ENCODE measurements around the gene NUDT5.
A peak's percentile ranks its signal among the peaks of the same experiment; 100 is the strongest.

Gene NUDT5

GRCh38 chr10:12218991-12219390 is 23.3 kb upstream of the NUDT5 start:
- TF ChIP-seq ZNF274 (IDR thresholded peaks at IDR 0.05; ENCODE audit: low read depth, low read length) = no peak
- H3K4me3 ChIP-seq (ENCODE audit: low read length) = no peak overlapping the region

GRCh38 chr10:12214763-12215218 is 19.1 kb upstream of the NUDT5 start:
- no peak for TF ChIP-seq ZNF274 (IDR thresholded peaks at IDR 0.05; ENCODE audit: low read depth, low read length)
- H3K4me3 ChIP-seq (ENCODE audit: low read length) = no peak overlapping the region

GRCh38 chr10:12214093-12214492 is 18.4 kb upstream of the NUDT5 start:
- H3K4me3 ChIP-seq (ENCODE audit: low read length) = no peak overlapping the region
- no peak for TF ChIP-seq ZNF274 (IDR thresholded peaks at IDR 0.05; ENCODE audit: low read depth, low read length)

- H3K4me3 ChIP-seq (ENCODE audit: low read length) = no peak overlapping the region
- TF ChIP-seq ZNF274 (IDR thresholded peaks at IDR 0.05; ENCODE audit: low read depth, low read length) = no peak
Observed at GRCh38 chr10:12213621-12214020, 17.9 kb upstream of the NUDT5 start.

- H3K4me3 ChIP-seq (ENCODE audit: low read length) = no peak overlapping the region
- no peak for TF ChIP-seq ZNF274 (IDR thresholded peaks at IDR 0.05; ENCODE audit: low read depth, low read length)
Observed at GRCh38 chr10:12212454-12212853, 16.8 kb upstream of the NUDT5 start.

GRCh38 chr10:12208460-12208859 is 12.8 kb upstream of the NUDT5 start:
- no peak for TF ChIP-seq ZNF274 (IDR thresholded peaks at IDR 0.05; ENCODE audit: low read depth, low read length)
- H3K4me3 ChIP-seq (ENCODE audit: low read length) = no peak overlapping the region

- TF ChIP-seq ZNF274 (IDR thresholded peaks at IDR 0.05; ENCODE audit: low read depth, low read length) = no peak
- H3K4me3 ChIP-seq (ENCODE audit: low read length) = no peak overlapping the region
Observed at GRCh38 chr10:12207114-12207513, 11.4 kb upstream of the NUDT5 start.

GRCh38 chr10:12205082-12205481 is 9.4 kb upstream of the NUDT5 start:
- H3K4me3 ChIP-seq (ENCODE audit: low read length) = no peak overlapping the region
- TF ChIP-seq ZNF274 (IDR thresholded peaks at IDR 0.05; ENCODE audit: low read depth, low read length) = no peak

- TF ChIP-seq ZNF274 (IDR thresholded peaks at IDR 0.05; ENCODE audit: low read depth, low read length) = no peak
- H3K4me3 ChIP-seq (ENCODE audit: low read length) = no peak overlapping the region
Observed at GRCh38 chr10:12202226-12202625, 6.5 kb upstream of the NUDT5 start.

- TF ChIP-seq ZNF274 (IDR thresholded peaks at IDR 0.05; ENCODE audit: low read depth, low read length) = no peak
- no peak overlapping the region for H3K4me3 ChIP-seq (ENCODE audit: low read length)
Observed at GRCh38 chr10:12201543-12201942, 5.9 kb upstream of the NUDT5 start.

GRCh38 chr10:12200850-12201249 is 5.2 kb upstream of the NUDT5 start:
- no peak overlapping the region for H3K4me3 ChIP-seq (ENCODE audit: low read length)
- TF ChIP-seq ZNF274 (IDR thresholded peaks at IDR 0.05; ENCODE audit: low read depth, low read length) = no peak

GRCh38 chr10:12198156-12198555 is 2.5 kb upstream of the NUDT5 start:
- TF ChIP-seq ZNF274 (IDR thresholded peaks at IDR 0.05; ENCODE audit: low read depth, low read length) = no peak
- no peak overlapping the region for H3K4me3 ChIP-seq (ENCODE audit: low read length)

- no peak for TF ChIP-seq ZNF274 (IDR thresholded peaks at IDR 0.05; ENCODE audit: low read depth, low read length)
- peak overlapping the region; percentile 94 for H3K4me3 ChIP-seq (ENCODE audit: low read length)
Observed at GRCh38 chr10:12196531-12197211, 980 bp upstream of the NUDT5 start.

GRCh38 chr10:12195281-12195602 is 449 bp downstream of the NUDT5 start:
- peak overlapping the region; percentile 94 for H3K4me3 ChIP-seq (ENCODE audit: low read length)
- no peak for TF ChIP-seq ZNF274 (IDR thresholded peaks at IDR 0.05; ENCODE audit: low read depth, low read length)

- TF ChIP-seq ZNF274 (IDR thresholded peaks at IDR 0.05; ENCODE audit: low read depth, low read length) = no peak
- H3K4me3 ChIP-seq (ENCODE audit: low read length) = peak overlapping the region; percentile 94
Observed at GRCh38 chr10:12194752-12195271, 879 bp downstream of the NUDT5 start.

- no peak for TF ChIP-seq ZNF274 (IDR thresholded peaks at IDR 0.05; ENCODE audit: low read depth, low read length)
- no peak overlapping the region for H3K4me3 ChIP-seq (ENCODE audit: low read length)
Observed at GRCh38 chr10:12193193-12193592, 2.5 kb downstream of the NUDT5 start.

Data from GM08714 (cell line).